NCI-H1417 treated with DMSO at 0.1 percent for 48 hours (cell line): Measurements from ENCODE around the gene BRD3.

Experiments
- DNase-seq: peaks from one replicate; lab custom pipeline; 2025; lab: John Stamatoyannopoulos, UW

BRD3 gene

DNA sequence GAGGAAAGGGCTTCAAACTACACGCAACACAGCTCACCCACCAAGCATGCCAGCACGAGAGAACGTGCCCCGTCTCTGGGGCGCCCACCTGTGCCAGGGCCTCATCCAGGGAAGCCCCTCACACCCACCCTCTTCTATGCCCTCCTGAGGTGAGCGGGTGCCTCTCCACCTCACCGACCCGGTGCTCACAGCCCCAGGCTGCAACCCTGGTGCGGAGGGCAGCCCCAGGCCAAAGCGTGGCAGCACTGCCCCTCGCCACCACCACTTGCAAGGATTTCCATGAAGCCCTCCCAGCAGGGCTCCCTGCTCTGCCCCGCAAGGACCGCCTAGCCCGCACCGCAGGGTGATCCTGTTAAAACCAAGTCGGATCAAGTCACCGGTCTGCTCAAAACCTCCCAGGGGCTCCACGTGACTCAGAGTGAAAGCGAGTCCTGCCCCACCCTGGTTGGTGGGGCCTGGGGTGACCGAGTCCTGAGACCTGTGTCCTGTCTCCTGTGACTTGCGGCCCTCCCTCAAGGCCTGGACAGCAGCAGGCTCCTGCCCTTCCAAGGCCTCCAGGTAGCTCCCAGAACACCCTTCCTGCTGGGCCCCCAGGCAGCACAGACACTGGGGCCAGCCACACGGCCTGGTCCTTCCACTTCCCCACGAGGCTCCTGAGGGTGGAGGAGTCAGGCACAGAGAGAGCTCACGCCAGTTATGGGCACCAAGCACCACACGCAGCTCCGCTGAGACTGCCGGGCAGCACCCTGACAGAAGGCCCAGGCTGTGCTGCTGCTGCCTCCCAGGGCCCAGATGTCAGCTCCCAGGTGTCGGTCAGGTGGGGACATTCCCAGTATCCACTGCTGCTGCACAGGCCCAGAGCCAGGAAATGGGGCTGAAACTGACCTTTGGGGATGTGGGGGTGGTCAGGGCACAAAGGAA, 12.7 kb downstream of the BRD3 start:
- DNase-seq: no peak

DNA sequence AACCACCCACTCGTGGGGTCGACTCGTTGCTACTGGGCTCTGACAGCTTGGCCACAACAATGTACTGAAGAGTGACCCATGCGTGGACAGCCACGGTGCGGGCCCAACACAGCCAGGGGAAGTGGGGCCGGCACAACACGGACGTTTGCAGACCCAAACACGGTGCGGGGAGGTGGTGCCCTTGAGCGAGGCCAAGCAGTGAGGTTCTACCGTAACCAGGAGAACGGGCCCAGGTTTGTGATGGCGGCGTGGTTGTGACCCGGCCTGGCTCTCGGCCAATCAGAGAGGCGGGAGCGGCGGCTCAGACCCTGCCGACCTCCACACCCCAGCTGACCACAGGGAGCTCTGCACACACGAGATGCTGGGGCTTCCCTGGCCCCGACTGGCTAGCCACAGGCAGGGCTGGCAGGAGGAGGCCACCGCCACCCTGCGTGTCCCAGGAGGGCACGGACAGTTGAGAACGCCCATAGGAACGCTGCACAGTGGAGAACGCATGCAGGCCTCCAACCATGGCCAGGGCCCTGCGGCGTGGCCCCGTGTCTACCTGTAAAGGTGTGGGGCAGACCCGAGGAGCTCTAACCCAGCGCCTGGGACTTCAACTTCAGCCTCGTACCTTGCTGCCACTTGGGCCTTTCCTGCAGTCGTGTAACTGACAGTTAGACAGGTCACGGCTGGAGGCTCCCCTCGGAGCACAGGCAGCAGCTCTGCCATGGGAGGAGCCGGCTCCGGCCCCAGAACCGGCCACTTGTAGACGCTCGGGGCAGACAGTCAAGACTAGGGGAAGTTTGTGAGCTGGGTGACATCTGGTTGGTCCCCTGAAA, 13.7 kb downstream of the BRD3 start:
- DNase-seq: no peak

GRCh38 chr9:134053401-134053871, 14.4 kb downstream of the BRD3 start:
- DNase-seq: no peak

DNA sequence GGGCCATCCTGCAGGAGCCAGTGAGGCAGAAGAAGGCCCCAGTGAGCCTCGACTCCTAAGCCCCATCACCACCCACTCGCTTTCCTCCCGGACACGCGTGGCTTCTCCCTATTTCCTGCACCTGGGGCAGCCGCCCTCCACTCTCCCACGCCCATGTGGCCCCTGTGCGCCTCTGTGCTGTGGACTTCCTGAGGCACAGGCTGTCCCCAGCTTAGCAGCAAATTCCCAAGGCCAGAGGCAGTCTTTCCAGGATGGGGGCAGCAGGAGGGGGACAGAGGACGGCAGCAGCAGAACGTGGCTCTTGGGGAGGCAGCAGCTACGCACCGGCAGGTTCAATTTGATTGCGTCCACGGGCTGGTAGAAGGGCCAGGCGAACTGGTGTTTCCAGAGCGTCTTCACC, 14.9 kb downstream of the BRD3 start:
- DNase-seq: no peak

DNA sequence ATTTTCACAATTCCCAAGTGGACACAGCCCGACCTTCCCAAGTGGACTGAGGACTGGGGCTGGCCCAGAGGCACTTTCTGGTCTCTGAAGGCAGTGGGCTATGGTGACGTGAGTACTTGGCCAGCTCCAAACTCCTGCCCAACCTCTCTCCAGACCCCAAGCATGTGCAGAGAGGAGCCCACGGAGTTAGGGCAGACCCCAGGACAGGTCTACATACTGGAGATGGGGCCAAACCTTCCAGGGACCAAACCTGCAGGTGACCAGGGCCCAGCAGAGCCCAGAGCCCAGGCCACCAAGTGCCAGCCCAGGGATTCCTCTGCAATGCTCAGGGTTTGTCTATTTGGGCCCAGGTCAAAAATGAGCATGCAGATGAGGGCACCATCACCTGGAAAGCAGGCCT, 15.3 kb downstream of the BRD3 start:
- DNase-seq: no peak

GRCh38 chr9:134051319-134051718, 16.5 kb downstream of the BRD3 start:
- DNase-seq: no peak

- DNase-seq: no peak
These were observed 17.1 kb downstream of the BRD3 start for GRCh38 chr9:134050726-134051125.

- no peak for DNase-seq
These were observed 17.8 kb downstream of the BRD3 start for GRCh38 chr9:134049772-134050588.

GRCh38 chr9:134049236-134049635, 18.6 kb downstream of the BRD3 start:
- no peak for DNase-seq

- DNase-seq: no peak
These were observed 19.3 kb downstream of the BRD3 start for GRCh38 chr9:134048582-134048968.

DNA sequence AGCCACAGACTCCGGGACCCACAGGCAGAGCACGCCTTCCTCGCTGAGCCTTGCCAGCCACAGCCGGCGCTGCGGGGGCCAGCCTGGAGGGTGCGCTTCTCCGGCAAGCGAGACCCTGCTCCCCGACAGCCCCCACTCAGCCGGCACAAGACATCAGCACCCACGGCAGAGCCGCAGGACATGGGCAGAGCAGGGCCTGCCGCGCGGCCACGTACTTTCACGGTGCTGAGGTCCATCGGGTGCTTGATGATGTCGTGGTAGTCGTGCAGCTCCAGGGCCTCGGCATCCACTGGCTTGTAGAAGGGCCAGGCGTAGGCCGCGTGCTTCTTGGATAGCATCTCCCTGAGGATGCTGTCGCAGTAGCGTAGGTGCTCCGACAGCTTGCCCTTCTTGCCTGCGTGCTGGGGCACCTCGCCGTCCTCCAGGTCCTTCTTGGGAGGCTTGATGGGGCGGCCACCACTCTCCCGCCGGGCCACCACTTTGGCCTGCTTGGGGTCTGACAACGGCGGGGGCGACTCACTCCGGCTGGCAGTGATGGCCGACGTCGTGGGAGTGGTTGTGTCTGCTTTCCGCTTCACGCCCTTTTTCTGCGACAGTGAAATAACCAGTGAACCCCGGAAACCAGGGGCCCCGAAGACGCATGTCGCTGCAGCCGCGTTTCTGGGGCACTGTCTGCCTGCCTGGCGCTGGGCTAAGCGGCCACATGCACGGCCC, 19.8 kb downstream of the BRD3 start:
- DNase-seq: no peak

DNA sequence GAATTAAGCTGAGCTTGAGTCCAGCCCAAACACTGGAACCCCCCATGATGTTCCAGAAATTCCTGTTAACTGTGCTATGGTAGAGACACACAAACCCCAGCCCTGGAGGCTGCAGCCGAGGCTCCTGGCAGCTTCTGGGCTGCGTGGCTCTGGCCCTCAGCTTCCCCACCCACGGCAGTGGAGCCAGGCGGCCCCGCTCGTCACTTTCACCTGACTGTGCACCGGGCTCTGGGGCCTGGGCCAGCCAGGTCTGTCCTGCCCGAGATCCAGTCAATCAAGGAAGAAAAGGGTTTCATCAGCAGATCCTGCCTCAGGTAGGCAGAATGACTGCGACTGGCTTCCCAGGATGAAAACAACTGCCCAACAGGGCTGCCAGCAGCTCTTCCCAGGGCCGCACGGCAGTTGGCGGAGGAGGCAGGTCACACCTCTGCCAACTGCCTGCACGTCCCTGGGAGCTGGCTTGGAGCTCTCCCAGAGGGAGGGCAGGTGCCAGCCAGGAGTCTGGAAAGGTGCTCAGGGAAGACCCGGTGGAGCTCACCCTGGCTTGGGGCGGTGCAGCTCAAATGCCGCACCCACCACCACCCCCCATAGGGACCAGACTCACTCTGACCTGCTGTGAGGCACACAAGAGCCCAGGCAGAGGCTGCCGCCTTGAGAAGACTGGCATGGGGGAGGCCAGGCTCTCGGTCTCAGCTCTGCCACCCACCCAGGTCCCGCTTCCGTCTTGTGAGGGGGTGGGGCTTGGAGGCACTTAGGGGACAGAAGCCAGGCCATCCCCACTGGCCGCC, 20.7 kb downstream of the BRD3 start:
- no peak for DNase-seq

DNA sequence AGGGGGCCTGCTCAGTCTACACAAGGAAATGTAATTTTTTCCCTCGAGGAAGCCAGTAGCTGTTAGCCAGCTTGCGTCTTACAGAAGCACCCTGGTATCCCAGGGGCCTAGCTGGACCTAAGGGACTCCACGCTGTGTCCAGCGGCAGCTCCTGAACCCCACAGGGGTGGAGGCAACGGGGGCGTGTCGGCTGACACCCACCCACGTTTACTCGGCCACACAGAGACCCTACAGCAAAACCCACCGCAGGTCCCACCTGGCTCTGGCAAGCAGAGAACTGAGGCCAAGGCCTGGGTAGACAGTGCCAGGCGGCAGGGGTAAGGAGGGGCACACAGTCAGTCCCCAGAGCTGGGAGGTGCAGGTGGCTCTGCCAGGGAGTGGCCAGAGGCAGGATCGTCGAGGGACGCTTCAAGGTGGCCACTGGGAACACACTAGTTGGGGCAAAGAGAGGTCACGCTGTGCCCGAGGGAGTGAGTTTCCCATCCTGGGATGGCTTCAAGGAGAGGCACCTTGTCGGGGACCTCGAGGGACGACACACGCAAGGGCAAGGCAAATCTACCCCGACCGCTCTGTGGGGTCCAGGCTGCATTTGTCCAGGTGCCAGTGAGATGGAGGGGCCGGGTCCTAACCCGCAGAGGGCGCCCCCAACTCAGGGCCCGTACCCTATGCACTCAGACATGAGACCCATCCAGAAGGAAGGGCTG, 21.8 kb downstream of the BRD3 start:
- DNase-seq: no peak

DNA sequence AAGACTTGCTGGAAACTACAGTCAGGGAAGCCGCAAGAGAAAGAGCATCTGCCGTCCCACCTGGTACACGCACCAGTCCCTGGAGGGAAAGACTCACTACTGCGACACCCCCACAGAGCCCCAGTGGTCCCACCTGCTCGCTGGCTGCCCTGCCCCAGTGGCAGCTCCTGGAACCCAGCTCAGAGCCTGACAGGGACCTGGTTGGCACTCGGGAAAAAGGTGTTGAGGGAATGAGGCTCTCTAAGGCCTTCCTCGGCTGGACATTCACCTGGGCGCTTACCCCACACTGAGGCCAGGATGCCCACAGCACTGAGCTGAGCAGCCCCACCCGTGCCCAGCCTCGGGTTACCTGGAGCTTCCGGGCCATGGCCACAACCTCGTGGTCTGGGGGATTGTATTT, 22.9 kb downstream of the BRD3 start:
- no peak for DNase-seq

DNA sequence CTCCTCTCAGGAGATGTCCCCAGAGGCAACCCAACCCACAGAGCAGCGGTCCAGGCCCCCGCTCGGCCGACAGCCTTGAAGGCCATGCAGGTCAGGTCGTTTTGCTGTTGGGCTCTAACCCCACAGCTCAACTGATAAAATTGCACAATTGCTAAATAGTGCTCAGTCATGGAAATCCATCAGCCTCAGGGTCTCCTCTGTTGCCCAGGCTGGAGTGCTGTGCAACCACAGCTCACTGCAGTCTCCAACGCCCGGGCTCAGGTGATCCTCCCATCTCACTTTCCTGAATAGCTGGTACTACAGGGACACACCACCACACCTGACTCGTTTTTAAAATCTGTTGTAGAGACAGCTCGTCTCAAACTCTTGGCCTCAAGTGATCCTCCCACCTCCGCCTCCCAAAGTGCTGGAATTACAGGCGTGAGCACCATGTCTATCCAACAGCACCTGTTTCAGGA, 24.3 kb downstream of the BRD3 start:
- no peak for DNase-seq

- no peak for DNase-seq
These were observed 26.2 kb downstream of the BRD3 start for GRCh38 chr9:134041649-134041962.

GRCh38 chr9:134040781-134041648, 26.8 kb downstream of the BRD3 start:
- DNase-seq: no peak

DNA sequence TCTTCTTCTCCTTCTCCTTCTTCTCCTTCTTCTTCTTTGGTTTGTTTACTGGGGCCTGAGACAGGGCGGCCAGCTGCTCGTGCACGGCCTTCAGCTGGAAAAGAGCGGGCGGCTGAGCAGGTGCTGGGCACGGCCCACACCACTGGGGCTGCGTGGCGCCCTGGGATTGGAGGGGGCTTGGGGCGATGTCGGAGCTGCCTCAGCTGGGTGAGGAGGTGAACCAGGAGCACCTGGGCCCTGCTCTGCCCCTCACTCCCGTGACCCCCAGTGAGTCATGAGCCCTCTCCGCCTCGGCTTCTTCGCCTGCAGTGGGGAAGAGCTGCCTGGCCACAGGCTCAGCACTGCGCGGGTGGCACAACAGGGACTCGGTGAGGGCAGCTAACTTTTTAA, 27.7 kb downstream of the BRD3 start:
- no peak for DNase-seq
